Smooth muscle cell of the brain vasculature (primary cell): ENCODE data around the gene PNRC2.

ENCODE experiments used
- DNase-seq: peaks from one replicate; pipeline ENCODE4 v3.0.0-alpha.2; 2012; ENCODE audit warnings: low read depth, low spot score

PNRC2 gene

GRCh38 chr1:23959461-23960290, at the start of gene PNRC2:
Gene PNRC2 (plus strand): TSS chr1:23959828. CDS start chr1:23961458, 1,630 bp downstream.
- peak; percentile 84 for DNase-seq

- no peak for DNase-seq
These were observed 49.5 kb upstream of the PNRC2 start for GRCh38 chr1:23910144-23910543.

GRCh38 chr1:23910553-23911246, 48.9 kb upstream of the PNRC2 start:
- DNase-seq = no peak

- no peak for DNase-seq
These were observed 47.7 kb upstream of the PNRC2 start for GRCh38 chr1:23911921-23912320.

GRCh38 chr1:23913212-23913880, 46.3 kb upstream of the PNRC2 start, which contains the start of gene CNR2:
Gene CNR2 (minus strand): TSS chr1:23913362. CDS start chr1:23875617, 37,745 bp downstream.
- no peak for DNase-seq

- no peak for DNase-seq
These were observed 44.7 kb upstream of the PNRC2 start for GRCh38 chr1:23914921-23915320.

GRCh38 chr1:23915466-23915865, 44.2 kb upstream of the PNRC2 start:
- DNase-seq = no peak

- DNase-seq = peak; percentile 7
These were observed 43.2 kb upstream of the PNRC2 start for GRCh38 chr1:23916209-23917131.

GRCh38 chr1:23922321-23922943, 37.2 kb upstream of the PNRC2 start:
- DNase-seq = no peak

GRCh38 chr1:23923592-23924499, 35.8 kb upstream of the PNRC2 start:
- no peak for DNase-seq

- DNase-seq = no peak
These were observed 35.0 kb upstream of the PNRC2 start for GRCh38 chr1:23924601-23925000.

GRCh38 chr1:23925279-23925678, 34.3 kb upstream of the PNRC2 start:
- no peak for DNase-seq

- no peak for DNase-seq
These were observed 32.5 kb upstream of the PNRC2 start for GRCh38 chr1:23927097-23927496.

GRCh38 chr1:23928789-23929188, 30.8 kb upstream of the PNRC2 start:
- no peak for DNase-seq

GRCh38 chr1:23930270-23930669, 29.4 kb upstream of the PNRC2 start:
- DNase-seq = no peak

- no peak for DNase-seq
These were observed 28.7 kb upstream of the PNRC2 start for GRCh38 chr1:23930861-23931490.

GRCh38 chr1:23931491-23931880, 28.1 kb upstream of the PNRC2 start:
- no peak for DNase-seq

- no peak for DNase-seq
These were observed 23.0 kb upstream of the PNRC2 start for GRCh38 chr1:23936481-23937176.

GRCh38 chr1:23947366-23947765, 12.3 kb upstream of the PNRC2 start:
- DNase-seq = no peak
